Occipital lobe (tissue), 2 donors: ENCODE measurements around the gene KANSL3. TPM values are rescaled to one million over a fixed set of nuclear protein-coding genes. Genes with fewer than 3 reads are reported as not detected.
"Not testable (repeated sequence)": the region's sequence is repeated elsewhere in the genome, so short reads cannot be mapped to it uniquely, and the experiment has no call there.

Experiments
- DNase-seq: peaks from one replicate; lab custom pipeline; 2025; lab: John Stamatoyannopoulos, UW
- total RNA-seq: library from RNA; depleted of rRNA; stranded (reverse); fragments of >200 nt; gene quantifications from one replicate; pipeline ENCODE4 v1.2.3, GENCODE V29; 2014

KANSL3 gene
- total RNA-seq, 1 donor from 2014 or later = 32.1 TPM

DNA sequence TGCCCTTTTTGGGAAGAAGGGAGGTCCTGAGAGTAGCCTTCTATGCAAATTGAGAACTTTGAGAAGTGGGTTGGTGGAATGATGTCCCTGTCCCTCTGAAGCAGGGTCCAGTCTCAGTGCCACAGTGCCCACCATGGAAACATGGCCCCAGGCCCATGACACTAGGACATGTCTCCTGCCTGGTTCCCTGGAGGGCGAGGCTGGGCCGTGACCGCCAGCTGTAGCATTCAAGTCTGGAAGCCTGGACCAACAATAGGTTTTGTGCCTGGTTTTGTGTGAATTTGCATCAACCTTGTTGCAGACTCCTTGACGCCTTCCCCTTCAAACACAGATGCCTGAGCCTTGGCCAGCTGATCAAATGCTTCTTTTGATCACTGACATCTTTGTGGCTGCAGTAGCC lies 74.1 kb downstream of the KANSL3 start:
- DNase-seq = no peak

DNA sequence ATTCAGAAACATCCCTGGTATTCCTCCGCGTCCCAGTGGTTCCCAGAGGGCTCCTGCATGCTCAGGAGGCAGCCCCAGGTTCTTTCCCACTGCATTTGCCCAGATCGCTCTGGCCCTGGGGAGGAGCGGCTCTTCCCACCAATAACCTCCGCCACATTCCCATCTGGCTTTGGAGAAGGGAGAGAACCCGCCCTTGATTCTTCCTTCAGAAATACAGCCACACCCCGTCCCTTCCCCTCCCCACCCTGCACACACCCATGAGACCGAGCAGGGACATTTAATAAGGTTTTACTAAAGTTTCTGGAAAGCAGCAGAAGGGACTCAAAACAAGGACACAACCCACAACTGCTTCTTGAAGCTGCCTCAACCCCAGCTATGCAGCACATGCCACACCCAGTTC lies 79.6 kb downstream of the KANSL3 start:
- no peak for DNase-seq

- no peak for DNase-seq
Observed at GRCh38 chr2:96558061-96558460, 80.1 kb downstream of the KANSL3 start.

- not testable (repeated sequence) for DNase-seq
Observed at GRCh38 chr2:96557421-96557820, 80.7 kb downstream of the KANSL3 start.

GRCh38 chr2:96556441-96557330 lies 81.4 kb downstream of the KANSL3 start:
- DNase-seq = no peak

DNA sequence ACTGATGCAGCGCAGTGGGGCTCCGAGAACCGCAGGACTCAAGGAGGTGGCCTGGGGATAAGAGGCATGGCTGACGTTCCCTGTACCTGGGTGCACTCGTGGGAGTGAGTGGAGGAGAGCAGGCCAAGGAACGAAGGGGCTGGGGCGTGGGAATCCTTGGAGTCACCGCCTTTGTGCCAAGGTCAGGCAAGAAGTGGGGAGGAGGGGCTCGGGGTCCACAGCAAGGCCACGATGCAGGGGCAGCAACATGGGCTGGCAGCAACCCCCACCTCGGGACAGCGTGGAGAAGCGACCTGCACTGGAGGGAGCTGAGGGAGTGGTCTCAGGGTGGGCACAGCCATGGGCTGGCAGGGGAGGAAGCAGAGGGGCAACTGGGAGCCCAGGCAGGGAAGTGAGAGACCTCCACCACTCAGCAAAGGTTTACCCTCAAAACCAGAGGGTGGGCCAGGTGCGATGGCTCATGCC lies 82.9 kb downstream of the KANSL3 start:
- DNase-seq = no peak

DNA sequence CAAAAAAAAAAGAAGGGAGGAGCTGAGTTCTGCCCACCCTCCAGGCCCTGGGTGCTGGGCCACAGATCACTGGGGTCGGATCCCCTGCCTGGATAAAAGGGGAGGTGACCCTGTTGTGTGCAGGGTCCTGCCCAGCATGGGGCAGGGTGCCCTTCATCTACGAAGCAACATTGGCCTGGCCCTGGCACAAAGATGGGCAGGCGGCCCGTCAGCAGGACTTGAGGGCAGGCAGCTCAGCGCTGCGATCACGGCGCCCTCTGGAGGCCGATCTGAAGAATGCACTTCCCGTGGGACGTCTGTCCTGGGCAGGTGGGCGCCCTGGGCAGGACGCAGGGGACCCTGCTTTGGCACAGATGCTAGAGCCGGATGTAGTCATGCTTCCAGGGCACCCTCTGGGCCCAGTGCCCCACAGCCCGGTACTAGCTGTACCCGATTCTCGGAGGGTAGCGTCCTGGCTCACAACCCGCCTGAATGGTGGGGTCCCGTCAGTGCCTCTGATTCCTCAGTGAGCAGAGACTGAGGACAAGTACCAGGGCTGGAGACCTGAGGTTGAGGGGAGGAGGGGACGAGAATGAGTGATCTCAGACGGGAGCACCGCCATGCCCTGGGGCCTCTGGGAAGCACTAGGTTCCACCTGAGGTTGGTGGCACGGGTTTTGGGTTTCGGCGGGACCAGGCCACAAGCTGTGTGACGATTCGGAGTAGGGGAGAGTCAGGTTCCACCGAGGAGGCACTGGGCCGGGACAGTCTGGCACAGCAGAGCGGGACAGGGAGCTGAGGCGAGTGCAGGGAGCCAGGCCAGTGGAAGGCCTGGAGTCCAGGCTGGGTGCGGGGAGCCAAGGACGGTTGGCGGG lies 83.6 kb downstream of the KANSL3 start:
- no peak for DNase-seq

- not testable (repeated sequence) for DNase-seq
Observed at GRCh38 chr2:96553957-96554292, 84.2 kb downstream of the KANSL3 start.

DNA sequence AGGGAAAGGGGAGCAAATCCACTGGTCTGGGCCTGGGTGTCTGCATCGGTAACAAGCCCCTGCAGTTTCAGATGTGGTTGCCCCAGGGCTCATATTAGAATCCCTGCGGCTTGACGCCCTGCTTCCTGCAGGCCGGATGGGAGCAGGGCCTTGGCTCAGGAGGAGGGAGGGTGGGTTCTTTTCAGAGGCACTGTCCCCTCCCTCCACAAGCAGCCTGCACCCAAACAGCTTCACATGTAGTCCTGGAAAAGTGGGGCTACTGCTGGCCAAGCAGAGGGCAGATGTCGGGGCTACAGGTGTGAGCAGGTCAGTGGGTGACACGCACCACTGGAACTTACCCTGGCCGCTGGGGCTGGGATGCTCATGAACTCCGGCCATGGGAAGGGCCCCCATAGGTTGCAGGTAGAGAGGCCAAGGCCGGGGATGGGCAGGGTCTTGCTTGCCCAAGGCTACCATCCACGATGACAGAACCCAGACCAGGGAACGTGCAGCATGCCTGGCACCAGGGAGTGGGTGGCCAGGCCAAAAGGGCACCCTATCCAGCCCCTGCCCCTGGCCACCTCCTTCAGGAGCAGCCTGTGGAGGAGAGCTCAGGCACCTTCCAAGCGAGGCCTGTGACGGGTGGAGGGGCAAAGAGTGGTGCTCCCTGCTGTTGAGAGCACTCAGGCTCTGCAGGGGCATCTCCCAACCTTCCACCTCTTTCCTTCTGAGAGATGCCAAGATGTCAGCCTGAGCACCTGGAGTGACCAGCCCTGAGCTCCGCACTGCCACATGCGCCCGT lies 84.7 kb downstream of the KANSL3 start:
- DNase-seq = no peak

- no peak for DNase-seq
Observed at GRCh38 chr2:96552315-96553175, 85.6 kb downstream of the KANSL3 start.

- DNase-seq = no peak
Observed at GRCh38 chr2:96551605-96552314, 86.4 kb downstream of the KANSL3 start.

DNA sequence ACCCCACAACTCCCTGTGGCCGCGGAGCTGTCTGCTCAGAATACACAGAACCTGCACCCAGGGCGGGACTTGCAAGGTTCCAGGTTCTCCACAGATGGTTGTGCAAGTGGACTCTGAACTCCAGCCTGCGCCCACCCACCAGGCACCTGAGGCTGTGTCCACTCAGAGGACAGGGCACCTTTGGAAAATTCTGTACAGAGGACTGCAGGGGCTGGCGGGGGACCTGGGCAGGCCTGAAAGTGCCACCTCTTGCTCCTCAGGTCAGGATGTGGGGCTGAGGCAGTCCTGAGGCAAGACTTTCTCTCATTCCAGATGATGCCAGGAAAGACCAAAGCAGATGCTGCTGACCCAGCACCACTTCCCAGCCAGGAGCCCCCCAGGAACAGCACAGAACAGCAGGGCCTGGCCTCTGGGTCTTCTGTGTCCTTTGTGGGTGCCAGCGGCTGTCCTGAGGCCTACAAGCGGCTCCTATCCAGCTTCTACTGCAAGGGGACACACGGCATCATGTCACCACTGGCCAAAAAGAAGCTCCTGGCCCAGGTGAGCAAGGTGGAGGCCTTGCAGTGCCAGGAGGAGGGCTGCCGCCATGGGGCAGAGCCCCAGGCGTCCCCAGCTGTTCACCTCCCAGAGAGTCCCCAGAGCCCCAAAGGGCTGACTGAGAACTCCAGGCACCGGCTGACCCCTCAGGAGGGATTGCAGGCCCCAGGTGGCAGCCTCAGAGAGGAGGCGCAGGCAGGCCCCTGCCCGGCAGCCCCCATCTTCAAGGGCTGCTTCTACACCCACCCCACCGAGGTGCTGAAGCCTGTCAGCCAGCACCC lies 87.1 kb downstream of the KANSL3 start:
- DNase-seq = no peak

GRCh38 chr2:96549967-96550786 lies 87.9 kb downstream of the KANSL3 start:
- no peak for DNase-seq

DNA sequence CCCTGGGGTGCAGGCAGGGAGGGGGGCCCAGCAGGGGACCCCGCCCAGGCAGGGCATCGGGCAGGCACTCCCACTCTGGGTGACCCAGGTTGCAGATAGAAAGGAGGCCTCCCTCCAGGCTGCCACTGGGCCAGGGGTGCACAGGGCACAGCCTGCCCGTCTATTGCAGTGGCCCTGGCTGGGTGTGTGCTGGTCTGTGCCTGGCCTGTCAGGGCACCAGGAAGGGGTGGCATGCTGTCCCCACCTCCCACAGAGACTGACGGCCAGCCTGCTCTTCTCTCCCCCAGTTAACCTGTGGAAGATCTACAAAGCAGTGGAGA lies 88.7 kb downstream of the KANSL3 start:
- no peak for DNase-seq

GRCh38 chr2:96548558-96549465 lies 89.3 kb downstream of the KANSL3 start:
- DNase-seq = no peak

DNA sequence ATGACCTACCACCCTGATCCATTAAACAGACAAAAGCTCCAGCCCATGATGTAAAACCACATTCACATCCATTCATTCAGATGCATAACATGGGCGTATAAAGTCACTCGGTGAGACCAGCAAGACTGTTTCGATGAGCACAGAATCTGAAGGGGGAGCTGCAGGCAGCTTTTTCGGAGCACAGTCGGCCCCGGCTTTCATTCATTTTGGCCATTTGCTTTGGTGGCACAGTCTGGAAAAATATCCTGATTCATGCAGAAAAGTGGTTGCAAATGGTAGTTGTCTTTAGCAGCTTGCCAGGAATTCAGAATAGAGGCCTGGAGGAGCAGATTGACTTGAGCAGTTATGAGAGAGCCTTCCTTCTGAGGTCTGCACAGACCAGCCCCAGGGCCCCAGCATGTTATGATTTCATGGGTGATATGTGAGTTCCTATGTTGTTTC lies 90.4 kb downstream of the KANSL3 start:
- DNase-seq = no peak

- DNase-seq = no peak
Observed at GRCh38 chr2:96547203-96547641, 90.9 kb downstream of the KANSL3 start.
